GM10248 (cell line): ENCODE results near the gene TIMD4.
"Not testable (repeated sequence)": the region's sequence is repeated elsewhere in the genome, so short reads cannot be mapped to it uniquely, and the experiment has no call there.

Experiments used
- CTCF ChIA-PET: fragments of 300-600 bp; sonication (Branson Sonifier 250); formaldehyde crosslinking; extraction: SDS; loops from one replicate; lab custom pipeline; 2021; ENCODE audit warnings: antibody characterized with exemption; lab: Yijun Ruan, JAX
- POLR2A ChIA-PET: fragments of 350-650 bp; sonication (Branson Sonifier 250); formaldehyde crosslinking; extraction: SDS; loops from one replicate; lab custom pipeline; 2020; ENCODE audit warnings: antibody characterized with exemption; lab: Yijun Ruan, JAX
- DNase-seq: peaks from one replicate; pipeline ENCODE4 v3.0.0; 2012; ENCODE audit errors: extremely low spot score
- CTCF ChIP-seq: IDR thresholded peaks from 2 replicates; pipeline ENCODE4 v1.5.1; 2012; ENCODE audit warnings: mild to moderate bottlenecking, low read depth; ENCODE audit errors: extremely low read depth, missing control alignments, control extremely low read depth

Gene TIMD4

GRCh38 chr5:156927545-156927944 lies 35.5 kb downstream of the TIMD4 start:
- ChIA-PET POLR2A (no interaction called here), CTCF (interaction anchor here (0.8 to 3.5 kb wide), 2 partner anchors 11 to 38 kb away, joined by 3 to 14 read pairs; no protein-coding TSS in a partner anchor)
- no peak for DNase-seq
- TF ChIP-seq CTCF = no peak

DNA sequence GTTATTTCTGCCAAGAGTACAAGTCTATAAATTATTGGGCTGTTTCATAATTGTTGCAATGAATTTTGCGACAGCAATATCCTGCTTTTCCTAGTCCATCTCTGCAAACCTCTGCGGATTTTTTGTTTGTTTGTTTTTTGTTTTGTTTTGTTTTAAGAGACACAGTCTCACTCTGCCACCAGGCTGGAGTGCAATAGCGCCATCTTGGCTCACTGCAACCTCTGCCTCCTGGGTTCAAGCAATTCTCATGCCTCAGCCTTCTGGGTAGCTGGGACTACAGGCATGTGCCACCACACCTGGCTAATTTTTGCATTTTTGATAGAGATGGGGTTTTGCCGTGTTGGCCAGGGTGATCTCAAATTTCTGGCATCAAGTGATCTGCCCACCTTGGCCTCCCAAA lies 37.3 kb downstream of the TIMD4 start:
- CTCF ChIA-PET, POLR2A ChIA-PET, DNase-seq: not testable (repeated sequence)
- peak; percentile 13 for TF ChIP-seq CTCF

- ChIA-PET POLR2A (no interaction called here), CTCF (interaction anchor here (0.9 to 2.9 kb wide), 4 partner anchors 8 to 62 kb away, joined by 3 to 12 read pairs (median 3); no protein-coding TSS in a partner anchor)
- no peak for TF ChIP-seq CTCF
- DNase-seq = peak; percentile 25
Measured at GRCh38 chr5:156922207-156922792, 40.7 kb downstream of the TIMD4 start.

DNA sequence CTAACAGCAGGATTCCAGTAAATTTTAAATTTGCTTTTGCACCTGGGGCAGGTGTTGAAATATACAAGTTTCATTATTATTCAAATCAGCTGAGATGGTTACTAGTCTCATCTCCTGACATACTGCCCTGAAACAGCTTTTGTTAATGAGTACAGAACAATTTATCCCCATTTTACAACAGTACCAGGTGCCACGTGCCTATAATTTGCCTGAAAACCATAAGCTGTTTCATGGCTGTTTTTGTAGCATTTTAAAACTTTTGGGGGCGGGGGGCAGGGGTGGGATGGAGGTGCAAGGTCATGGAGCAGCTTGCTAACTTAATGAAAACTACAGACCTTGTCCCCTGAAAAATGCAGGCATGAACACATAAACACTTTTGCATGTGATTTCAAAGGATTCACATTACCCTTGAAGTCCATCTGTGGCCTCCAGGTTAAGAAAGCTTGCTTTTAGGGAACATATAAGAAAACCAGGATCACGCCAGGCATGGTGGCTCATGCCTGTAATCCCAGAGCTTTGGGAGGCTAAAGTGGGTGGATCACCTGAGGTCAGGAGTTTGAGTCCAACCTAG lies 42.1 kb downstream of the TIMD4 start:
- no peak for DNase-seq
- ChIA-PET CTCF (interaction anchor here (1.1 to 2.9 kb wide), 9 partner anchors 8 to 333 kb away, joined by 3 to 14 read pairs (median 5); no protein-coding TSS in a partner anchor), POLR2A (interaction anchor here (0.7 to 1.0 kb wide), 2 partner anchors 41 to 599 kb away, joined by 3 to 5 read pairs; no protein-coding TSS in a partner anchor)
- TF ChIP-seq CTCF = no peak

- no peak for TF ChIP-seq CTCF
- ChIA-PET CTCF (interaction anchor here (1.1 to 2.9 kb wide), 10 partner anchors 9 to 334 kb away, joined by 3 to 14 read pairs (median 5); no protein-coding TSS in a partner anchor), POLR2A (interaction anchor here (0.7 kb wide), 1 partner anchor 599 kb away, joined by 5 read pairs; no protein-coding TSS in a partner anchor)
- DNase-seq = no peak
Measured at GRCh38 chr5:156920042-156920860, 42.8 kb downstream of the TIMD4 start.

- ChIA-PET POLR2A (interaction anchor here (0.8 kb wide), 1 partner anchor 35 kb away, joined by 3 read pairs; no protein-coding TSS in a partner anchor), CTCF (interaction anchor here (2.6 to 2.8 kb wide), 2 partner anchors 8 to 214 kb away, joined by 9 to 14 read pairs; no protein-coding TSS in a partner anchor)
- DNase-seq = no peak
- TF ChIP-seq CTCF = no peak
Measured at GRCh38 chr5:156918311-156918845, 44.6 kb downstream of the TIMD4 start.
